HuH-7.5 (cell line): Measurements from ENCODE around the gene ANKRD45.
"Not testable (repeated sequence)": the region's sequence is repeated elsewhere in the genome, so short reads cannot be mapped to it uniquely, and the experiment has no call there.

Experiments used
- DNase-seq: peaks from one replicate; pipeline ENCODE4 v3.0.0; 2011; ENCODE audit warnings: low spot score

ANKRD45 gene

GRCh38 chr1:173669491-173669941, at the start of gene ANKRD45:
Gene ANKRD45, minus strand, starts transcription at chr1:173669851. Its CDS starts 10,433 bp downstream, at chr1:173659418.
- DNase-seq: no peak

DNA sequence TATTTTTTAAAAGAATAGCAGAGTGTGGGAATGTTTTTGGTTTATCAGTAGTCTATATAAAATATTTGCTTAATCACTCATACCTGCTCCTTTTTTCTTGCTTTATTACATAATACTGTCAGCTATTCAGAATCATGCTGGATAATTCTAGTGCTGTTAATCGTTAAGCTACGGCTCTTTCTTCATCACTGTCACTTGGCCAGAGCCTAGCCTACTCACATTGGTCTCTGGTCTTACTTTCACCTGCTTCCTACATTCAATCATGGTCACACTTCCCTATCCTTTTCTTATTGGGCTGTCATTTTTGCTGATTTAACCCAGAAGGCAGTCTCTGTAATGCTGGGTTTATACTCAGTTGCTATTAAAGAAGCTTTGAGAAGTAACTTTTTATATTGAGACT, 47.6 kb upstream of the ANKRD45 start:
- DNase-seq: no peak

DNA sequence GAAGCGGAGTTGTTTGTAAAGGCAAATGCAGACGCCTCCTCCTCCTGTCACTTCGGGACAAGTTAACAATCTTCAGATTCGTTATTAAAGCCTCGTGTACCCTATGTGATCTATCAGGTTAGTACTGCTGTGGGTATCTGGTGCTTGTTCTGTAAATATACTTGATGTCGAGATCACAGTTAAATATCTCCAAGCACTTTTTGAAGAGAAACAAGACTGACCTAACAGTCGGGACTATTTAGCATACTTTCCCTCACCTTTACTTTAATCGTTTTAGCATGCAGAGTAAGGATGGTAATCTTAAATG, 45.8 kb upstream of the ANKRD45 start:
- DNase-seq: no peak

- peak; percentile 48 for DNase-seq
These were observed 45.3 kb upstream of the ANKRD45 start, which contains the start of gene KLHL20 for GRCh38 chr1:173714759-173715537. Gene KLHL20, plus strand, starts transcription at chr1:173714981. Its CDS starts 1,063 bp downstream, at chr1:173716044.

DNA sequence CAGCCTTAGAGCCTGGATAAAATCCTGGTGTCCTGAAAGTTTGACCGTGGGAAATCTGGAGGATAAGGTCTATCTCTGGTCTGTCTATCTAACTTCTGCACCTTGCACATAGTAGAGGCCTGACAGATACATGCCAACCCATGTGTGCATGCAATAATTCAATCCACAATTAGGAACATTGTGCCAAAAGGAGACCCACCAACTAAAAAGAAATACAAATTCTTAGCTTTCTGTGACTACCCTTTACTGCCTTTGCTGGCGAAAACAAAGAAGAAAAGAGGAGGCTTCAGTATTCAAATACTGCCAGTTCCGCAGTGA, 44.7 kb upstream of the ANKRD45 start:
- no peak for DNase-seq

DNA sequence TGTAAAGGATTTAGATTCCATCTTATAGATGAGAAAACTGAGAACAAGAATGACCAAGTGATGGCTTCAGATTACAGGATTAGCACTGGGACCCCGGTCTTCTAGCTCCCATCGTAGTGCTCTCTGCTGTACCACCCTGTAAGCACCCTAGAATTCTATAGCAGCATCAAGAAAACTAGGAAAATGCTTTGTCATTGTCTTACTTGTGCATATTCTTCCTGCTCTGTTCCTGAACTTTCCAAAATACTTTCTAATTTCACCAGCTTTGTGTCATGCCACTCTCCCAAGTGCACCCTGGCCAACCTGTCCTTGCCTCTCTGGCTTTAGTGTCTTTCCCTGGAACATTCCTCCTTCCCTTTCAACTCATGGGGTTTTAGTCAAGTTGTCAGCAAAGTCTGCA, 39.1 kb upstream of the ANKRD45 start:
- DNase-seq: no peak

- no peak for DNase-seq
These were observed 35.5 kb upstream of the ANKRD45 start for GRCh38 chr1:173705117-173705516.

GRCh38 chr1:173702736-173703135, 33.1 kb upstream of the ANKRD45 start:
- no peak for DNase-seq

GRCh38 chr1:173701299-173701698, 31.6 kb upstream of the ANKRD45 start:
- not testable (repeated sequence) for DNase-seq

- DNase-seq: no peak
These were observed 23.6 kb upstream of the ANKRD45 start for GRCh38 chr1:173693238-173693637.

GRCh38 chr1:173688300-173688699, 18.6 kb upstream of the ANKRD45 start:
- no peak for DNase-seq

DNA sequence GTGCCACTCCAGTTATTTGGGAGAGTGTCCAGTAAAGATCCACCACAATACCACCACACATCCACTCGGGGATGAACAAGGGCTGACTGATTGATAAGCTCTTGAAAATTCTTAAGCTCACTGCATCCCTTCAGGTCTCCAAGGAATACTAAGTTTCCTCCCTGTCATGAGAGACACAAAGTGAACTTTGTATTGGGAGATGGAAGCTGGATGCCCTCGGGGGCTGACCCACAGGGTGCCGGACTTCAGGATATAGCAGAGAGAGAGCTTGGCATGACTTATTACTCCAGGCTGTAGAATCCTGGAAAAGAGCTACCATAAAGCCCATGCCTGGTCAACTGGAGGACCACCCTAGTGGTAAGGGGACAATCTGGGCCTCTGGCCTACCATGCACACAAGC, 15.5 kb upstream of the ANKRD45 start:
- not testable (repeated sequence) for DNase-seq

DNA sequence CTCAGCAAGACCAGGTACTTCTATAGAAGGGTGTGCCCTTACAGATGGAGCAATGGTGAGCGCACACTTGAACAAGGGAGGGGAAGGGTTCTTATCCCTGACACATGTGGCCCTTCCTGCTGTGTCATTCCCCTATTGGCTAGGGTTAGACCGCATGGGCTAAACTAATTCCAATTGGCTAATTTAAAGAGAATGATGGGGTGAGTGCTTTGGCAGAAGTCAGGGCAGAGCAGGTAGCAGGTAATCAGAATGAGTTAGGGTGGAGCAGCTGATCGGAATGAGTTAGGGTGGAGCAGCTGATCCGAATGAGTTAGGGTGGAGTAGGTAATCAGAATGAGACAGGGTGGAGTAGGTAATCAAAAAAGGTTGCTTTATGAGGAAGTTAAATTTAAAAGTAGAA, 14.2 kb upstream of the ANKRD45 start:
- not testable (repeated sequence) for DNase-seq

- DNase-seq: no peak
These were observed 12.5 kb upstream of the ANKRD45 start for GRCh38 chr1:173682184-173682583.

DNA sequence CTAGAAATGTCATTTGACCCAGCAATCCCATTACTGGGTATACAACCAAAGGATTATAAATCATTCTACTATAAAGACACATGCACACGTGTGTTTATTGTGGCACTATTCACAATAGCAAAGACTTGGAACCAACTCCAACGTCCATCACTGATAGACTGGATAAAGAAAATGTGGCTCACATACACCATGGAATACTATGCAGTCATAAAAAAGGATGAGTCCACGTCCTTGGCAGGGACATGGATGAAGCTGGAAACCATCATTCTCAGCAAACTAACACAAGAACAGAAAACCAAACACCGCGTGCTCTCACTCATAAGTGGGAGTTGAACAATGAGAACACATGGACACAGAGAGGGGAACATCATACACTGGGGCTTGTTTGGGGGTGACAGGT, 10.5 kb upstream of the ANKRD45 start:
- DNase-seq: not testable (repeated sequence)

DNA sequence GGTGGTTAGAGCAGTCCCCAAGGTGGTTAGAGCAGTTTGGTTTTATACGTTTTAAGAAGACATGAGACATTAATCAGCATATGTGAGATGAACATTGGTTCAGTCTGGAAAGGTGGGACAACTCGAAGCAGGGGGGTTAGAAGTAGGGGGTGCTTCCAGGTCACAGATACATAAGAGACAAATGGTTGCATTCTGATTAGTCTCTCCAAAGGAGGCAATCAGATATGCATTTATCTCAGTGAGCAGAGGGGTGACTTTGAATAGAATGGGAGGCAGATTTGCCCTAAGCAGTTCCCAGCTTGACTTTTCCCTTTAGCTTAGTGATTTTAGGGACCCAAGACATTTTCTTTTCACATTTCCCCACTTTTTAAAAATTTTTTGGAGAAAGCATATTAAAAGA, 4.8 kb upstream of the ANKRD45 start:
- not testable (repeated sequence) for DNase-seq

- DNase-seq: no peak
These were observed 3.0 kb downstream of the ANKRD45 start for GRCh38 chr1:173666646-173667045.

DNA sequence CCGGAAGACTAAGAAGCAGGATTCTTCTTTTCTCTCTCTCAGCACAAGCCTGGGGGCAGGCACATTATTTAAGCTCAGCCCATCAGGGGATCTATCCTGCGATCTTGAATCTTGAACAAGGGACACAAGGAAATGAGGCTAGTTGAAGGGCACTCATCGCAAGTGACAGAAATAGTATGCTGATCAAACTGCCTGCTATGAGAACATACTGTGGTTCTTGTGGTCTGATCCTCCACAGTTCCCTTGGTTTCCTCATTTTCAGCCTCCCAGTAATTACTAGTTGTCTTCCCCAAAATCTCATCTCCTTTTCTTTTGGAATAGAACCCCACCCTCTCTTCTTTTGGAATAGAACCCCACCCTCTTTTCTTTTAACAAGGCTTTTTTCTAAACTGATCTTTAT, 6.5 kb downstream of the ANKRD45 start:
- no peak for DNase-seq

DNA sequence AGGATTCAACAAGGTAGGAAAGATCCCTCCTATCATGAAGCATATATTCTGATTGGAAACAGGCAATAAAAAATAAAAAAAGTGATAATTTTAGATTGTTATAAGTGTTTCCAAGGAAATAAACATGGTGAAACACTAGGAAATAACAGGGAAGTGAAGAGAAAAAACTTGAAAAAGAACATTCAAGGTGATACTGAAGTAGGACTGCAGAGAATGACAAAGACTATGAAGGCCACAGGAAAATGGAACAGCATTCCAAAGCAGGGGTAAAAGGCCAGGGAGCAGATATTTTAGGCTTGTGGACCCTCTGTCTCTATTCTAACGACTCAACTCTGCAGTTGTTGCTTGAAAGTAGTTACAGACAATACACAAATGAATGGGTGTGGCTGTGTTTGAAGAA, 7.9 kb downstream of the ANKRD45 start:
- no peak for DNase-seq

GRCh38 chr1:173661271-173661670, 8.4 kb downstream of the ANKRD45 start:
- no peak for DNase-seq

- DNase-seq: no peak
These were observed 9.3 kb downstream of the ANKRD45 start for GRCh38 chr1:173660306-173660705.

- no peak for DNase-seq
These were observed 20.6 kb downstream of the ANKRD45 start for GRCh38 chr1:173648880-173649605.

DNA sequence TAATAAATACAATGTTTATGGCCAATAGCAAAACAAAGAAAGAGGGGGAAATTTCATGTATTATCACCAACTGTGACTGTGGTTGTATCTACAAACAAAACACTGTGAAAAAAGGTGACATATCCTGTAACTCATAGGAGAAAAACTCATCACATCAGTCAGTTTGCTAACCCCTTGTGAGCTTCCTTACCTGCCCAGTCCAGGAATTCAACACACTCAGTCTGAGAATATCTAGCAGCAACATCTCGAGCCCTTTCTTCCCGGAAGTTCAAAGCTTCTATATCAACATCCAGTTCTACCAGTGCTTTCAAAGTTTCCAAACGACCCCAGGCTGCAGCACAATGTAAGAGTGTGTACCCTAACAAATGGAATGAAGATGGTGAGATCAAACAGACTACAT, 23.0 kb downstream of the ANKRD45 start:
- no peak for DNase-seq
